Activated CD4-positive, alpha-beta T cell treated with anti-CD3 and anti-CD28 coated beads, Interleukin-2, amount 50 U/mL, for 24 hours (primary cell): Measurements from ENCODE around the gene KIAA0586.
"Not testable (repeated sequence)": the region's sequence is repeated elsewhere in the genome, so short reads cannot be mapped to it uniquely, and the experiment has no call there.

Experiments
- DNase-seq, 2 donors: peaks; one replicate each; pipeline ENCODE4 v3.0.0-alpha.2; 2020; ENCODE audit warnings: low read depth in 1 of 2, low spot score in 1 of 2

KIAA0586 gene

DNA sequence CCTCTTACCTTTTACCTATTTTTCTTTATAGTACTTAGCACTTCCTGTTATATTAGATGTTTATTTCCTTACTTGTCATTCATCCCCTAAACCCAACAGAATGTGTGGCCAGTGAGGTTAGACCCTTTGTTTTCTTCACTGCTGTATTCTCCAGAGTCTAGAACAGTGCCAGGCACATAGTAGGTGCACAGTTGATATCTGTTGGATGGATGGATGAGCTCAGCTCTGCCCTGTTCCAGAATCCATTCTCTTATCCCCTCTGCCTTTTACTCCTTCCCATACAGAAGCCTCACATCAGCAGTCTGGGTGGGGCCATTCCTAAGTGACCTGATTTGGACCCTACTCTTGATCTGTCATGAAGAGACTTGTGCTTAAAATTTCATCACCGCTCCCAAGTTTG, 115.7 kb downstream of the KIAA0586 start:
- no peak for DNase-seq

DNA sequence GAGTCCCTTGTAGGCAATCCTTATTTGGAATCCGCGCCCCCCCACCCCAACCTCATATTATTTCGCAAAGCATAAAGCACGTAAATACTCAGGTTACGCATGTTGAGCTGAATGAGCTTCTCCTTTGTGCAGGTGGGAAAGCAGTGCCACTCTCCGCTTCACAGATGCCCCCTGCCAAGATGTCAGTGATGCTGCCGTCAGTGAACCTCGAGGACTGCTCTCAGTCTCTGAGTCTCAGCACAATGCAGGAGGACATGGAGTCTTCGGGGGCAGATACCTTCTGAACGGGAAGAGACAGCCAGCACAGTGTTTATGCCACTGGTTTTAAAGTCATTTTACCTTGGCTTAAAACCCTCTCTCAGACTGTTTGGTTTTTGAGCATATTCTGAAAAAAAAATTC, 120.1 kb downstream of the KIAA0586 start:
- DNase-seq: no peak

DNA sequence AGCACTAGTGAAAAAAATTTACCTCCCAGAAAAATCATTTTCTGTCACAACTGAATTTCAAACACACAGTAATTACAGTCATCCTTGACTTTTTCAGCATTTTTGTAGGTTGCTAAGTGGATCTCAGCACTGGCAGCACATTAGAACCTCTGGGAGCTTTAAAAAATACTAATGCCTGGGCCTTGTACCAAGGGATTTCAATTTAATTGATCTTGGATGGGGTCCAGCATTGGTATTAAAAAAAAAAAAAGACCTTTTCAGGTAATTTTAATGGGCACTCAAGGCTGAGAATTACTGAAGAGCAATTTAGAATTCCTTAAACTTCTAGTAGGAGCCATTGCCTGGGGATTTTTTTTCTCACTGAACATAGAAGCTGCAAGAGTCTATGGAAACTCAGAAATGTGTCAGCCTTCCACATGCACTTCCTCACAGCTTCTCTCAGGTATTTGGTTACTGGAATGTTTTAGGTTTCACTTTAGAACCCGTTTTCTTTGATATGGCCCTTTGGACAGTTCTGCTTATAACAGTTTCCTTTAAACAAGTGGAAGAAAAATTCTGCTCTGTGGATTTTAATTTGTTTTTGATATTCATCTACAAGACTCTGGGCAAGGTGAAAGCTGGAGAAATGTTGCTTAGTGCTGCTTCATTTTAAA, 121.7 kb downstream of the KIAA0586 start:
- no peak for DNase-seq

DNA sequence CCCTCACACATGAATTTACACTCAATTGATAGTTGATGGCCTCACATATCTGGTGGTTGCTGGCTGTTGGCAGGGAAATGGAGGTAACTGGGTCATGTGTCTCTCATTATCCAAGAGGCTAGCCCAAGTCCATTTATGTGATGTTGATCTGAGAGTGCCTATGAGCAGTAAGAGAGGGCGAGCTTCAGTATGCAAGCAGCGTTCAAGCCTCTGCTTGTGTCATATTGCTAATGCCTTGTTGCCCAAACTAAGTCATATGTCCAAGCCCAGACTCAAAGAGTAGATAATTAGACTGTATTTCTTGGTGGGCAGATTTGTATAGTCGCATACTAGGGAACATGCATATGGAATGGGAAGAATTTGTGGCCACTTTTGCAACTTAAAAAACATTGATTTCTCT, 126.4 kb downstream of the KIAA0586 start:
- DNase-seq: no peak

DNA sequence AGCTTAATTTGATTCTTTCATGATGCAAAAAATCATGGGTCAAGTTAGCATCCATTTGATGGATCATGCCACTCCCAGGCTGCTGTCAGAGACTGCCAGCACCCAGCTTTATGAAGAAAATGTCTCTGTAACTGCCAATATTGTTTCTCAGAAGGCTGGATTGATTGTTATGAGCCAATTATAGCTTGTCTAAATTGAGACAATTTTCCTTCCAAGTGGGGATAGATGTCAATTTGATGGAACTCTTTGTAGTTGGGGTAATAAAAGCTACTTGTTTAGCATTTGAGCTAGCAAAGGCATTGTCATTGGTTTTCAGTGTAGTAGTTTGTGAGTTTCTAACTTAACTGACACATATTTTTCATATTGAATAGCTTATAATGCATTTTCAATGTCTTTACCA, 128.1 kb downstream of the KIAA0586 start:
- DNase-seq: no peak

DNA sequence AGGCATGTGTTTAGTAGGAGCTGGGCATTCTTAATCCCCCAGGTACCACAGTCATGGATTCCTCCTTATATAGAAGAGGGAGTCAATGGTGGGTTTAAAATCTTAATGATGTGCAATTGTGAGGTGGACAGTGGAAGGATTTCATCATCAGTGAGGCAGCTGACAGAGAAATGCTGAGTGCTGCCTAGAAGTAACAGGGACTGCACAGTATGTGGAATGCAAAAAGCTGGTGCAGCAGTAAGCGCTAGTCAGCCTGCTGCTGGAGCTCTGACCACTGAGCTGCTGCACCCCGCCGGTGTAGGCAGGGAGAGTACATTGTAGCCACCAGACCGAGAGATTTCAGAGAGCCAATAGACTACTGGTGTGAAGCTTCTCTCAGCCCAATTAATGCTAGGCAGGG, 129.7 kb downstream of the KIAA0586 start:
- no peak for DNase-seq

DNA sequence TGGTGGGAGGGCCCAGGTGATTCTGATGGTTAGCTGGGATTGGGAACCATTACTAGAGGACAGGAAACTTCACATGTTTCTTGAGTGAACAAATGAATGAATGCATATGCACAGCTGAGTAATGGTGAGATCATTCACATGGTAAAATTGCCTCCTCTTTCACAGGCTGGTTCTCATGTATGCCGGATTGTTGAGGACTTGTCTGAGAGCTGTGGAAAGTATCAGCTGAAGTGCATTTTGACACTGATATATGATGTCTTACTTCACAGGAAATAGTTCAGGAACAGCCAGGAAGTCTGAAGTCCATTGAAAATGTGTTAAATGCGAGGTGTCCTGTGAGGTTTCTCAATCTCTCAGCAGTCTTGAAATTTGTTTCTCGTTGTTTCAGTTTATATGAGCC, 132.7 kb downstream of the KIAA0586 start:
- DNase-seq: no peak

DNA sequence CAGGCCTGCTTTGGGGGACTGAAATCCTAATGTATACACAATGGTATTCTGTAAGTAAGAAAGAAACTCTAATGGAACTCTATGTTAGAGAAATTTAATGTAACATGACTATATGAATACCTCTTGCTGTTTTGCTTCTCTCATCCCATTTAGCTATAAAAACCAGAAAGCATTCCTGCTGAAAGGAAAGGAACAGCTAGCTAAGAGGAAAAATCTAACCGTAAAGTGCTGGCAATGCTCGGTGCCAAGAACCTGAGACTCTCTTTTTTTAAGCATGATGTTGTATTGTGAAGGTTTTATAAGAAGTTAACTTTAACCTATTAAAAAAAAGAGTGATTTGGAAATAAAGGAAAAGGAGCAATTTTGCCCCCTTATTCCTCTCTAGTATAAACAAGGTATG, 134.6 kb downstream of the KIAA0586 start:
- no peak for DNase-seq

DNA sequence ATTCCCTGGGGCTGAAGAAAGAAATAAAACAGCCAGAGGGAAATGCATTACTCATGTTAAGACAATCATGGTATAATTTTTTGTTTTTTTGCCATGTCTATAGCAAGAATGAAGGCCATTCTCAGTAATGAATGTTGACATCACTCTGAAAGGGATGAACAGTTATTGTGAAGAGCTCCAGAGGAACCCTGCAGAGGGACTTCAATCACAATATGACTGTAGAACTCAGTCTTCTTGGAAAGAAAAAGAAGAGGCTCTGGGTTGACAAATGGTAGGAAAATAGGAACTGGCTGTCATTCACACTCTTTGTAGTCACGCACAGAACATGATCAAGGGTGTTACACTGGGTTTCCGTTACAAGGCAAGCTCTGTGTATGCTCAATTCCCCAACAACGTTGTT, 136.5 kb downstream of the KIAA0586 start:
- no peak for DNase-seq

DNA sequence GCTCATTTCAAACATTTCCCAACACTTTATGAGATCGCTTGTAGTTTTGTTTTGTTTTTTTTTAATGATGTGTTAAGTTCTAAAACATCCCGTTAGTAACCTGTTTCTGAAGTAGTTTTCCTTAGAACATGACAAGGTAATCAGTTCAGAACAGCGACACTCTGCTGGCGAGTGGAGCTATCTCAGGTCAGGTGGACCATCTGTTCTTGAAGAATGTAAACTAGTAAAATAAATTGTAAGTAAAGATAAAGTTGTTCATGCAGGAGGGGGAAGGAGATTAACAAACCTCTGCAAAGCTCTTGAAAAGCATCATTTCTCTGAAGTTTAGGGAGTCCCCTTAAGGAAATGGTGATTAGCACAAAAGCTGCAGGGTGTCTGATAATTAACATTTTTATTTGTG, 138.3 kb downstream of the KIAA0586 start:
- no peak for DNase-seq

DNA sequence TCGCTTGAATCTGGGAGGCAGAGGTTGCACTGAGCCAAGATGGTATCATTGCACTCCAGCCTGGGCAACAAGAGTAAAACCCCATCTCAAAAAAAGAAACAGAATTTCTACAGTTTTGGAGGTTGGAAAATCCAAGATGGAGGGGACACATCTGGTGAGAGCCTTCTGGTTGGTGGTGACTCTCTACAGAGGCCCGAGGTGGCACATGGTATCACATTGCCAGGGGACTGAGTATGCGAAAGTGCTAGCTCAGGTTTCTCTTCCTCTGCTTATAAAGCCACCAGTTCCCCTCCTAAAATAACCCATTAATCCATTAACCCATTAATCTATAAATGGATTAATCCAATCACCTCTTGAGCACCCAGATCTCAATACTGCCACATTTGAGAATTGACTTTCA, 139.5 kb downstream of the KIAA0586 start:
- DNase-seq: no peak

DNA sequence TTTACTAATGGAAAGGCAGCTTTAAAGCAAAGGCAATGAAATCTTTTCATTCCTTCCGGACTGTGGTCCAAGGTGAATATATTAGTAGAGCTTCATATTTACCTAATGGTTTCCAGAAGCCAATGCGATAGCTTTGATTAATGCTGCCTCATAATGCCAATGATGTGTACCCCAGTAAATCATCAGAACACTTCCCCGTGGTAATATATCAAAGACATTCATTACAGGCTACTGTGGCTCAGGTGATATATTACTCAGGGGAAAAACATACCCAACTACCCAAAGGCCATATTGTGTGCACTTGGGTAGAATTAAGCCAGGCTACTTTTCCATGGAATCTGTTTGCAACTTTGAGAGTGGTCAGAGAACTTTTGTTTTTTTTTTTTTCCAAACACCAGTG, 140.8 kb downstream of the KIAA0586 start:
- no peak for DNase-seq

DNA sequence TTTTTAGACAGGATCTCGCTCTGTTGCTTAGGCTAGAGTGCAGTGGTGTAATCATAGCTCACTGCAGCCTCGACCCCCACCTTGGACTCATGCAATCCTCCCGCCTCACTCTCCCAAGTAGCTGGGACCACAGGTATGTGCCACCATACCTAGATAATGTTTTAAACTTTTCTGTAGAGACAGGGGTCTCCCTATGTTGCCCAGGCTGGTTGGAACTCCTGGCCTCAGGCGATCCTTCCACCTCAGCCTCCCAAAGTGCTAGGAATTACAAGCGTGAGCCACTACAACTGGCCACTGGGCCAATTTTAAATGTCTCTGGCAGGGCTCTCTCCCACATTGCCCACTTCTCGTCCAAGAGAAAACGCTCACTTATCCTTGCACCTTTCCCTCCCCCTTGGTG, 143.7 kb downstream of the KIAA0586 start:
- DNase-seq: no peak

DNA sequence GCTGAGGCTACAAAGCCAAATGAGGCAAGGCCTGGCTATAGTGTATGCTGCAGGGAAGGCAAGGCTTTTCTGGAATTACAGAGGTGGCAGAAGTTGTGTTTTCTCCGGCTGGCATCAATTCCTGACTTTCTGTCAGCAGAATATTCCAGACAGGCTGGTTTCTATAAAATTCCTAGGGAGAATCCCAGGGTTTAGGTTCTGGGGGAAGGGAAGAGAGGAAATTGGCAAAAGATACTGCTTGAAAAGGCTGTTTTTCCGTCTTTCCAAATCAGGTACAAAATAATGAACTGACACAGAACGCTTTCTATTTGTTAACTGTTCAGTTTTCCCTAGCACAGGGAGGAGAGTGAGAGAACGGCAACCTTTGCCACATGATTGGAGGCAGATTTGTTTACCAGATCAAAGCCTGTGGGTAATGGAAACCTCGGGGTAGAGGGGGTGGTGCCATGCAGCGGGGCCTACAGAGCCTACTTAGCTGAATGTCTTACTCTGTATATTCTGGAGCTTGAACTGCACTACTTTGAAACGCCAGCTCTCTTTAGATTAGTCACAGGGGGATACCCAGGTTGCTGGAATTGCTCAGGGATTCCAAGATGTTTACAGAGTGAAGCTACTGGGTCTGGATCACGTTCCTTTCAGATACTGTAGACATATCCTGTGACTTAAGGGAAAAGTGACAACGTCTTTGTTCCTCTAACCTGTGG, 144.4 kb downstream of the KIAA0586 start:
- peak; percentile 12 to 43 for DNase-seq

DNA sequence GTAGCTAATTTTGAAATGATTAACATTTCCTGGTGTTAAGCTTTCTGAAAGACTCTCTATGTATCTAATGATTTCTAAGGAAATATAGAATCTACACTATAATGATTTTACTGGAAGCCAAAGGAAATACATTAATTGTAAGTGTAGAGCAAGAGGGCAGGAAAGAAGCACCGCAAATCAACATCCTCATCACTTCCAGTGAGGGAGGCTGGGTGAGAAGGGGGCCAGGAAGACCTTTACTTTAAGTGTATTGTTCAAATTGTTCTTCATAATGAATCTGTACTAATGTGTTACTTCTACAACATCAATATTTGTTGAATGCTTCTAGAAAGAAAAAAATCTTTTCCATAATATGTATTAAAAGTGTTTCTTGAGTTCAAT, 144.9 kb downstream of the KIAA0586 start:
- DNase-seq: no peak

DNA sequence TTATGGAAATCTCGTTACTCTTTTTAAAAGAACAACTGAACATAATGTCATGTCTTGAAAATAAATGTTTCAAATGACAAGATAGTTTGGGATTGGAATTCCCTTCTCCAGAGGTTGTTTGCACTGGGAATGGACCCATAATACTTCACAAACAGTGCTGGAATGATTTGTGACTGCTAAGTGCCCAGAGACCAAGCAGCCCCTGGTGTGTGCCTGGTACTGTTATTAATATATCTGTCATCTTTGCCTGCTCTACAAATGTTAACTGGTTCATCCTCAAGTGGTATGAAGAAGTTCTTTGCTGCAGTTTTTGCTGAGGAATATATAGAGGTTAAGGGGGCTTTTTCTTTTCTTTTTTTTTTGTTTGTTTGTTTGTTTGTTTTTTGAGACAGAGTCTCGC, 145.3 kb downstream of the KIAA0586 start:
- no peak for DNase-seq

DNA sequence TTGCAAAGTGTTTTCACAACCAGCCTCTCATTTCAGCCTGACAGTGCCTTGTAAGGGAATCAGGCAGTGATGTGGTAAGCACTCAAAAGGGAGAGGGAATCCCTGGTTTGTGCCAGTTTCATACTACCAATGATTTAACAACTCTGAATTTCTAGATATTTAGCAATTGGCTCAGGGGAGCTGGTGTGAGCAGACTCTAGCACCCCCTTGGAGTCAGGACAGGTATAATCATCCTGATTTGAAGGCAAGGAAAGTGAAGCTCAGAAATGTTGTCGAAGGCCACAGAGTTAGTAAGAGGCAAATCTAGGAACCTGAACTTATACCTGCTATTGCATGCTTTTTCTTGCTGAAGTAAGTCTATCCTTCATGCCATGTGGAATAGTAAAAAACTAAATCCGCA, 147.1 kb downstream of the KIAA0586 start:
- DNase-seq: no peak

DNA sequence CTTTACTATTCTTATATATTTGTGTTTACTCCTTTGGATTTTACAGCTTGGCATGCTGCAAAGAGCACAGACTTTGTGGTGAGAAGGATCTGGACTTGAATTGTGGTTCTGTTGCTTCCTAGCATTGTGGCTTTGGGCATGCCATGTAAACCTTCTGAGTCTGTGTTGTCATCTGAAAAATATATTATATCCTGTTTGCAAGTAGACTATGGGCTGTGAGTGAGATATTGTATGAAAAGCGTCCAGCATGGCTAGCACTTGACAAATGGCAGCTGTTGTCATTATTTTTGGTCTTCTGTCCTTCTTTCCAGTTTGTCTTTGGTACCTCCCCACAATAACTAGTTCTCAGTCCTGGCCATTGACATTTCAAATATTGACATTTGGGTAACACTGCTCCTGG, 148.4 kb downstream of the KIAA0586 start:
- no peak for DNase-seq

DNA sequence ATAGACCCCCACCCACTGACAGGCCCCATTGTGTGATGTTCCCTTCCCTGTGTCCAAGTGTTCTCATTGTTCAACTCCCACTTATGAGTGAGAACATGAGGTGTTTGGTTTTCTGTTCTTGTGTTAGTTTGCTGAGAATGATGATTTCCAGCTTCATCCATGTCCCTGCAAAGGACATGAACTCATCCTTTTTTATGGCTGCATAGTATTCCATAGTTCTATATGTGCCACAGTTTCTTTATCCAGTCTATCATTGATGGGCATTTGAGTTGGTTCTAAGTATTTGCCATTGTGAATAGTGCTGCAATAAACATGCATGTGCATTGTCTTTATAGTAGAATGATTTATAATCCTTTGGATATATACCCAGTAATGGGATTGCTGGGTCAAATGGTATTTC, 152.5 kb downstream of the KIAA0586 start:
- not testable (repeated sequence) for DNase-seq

DNA sequence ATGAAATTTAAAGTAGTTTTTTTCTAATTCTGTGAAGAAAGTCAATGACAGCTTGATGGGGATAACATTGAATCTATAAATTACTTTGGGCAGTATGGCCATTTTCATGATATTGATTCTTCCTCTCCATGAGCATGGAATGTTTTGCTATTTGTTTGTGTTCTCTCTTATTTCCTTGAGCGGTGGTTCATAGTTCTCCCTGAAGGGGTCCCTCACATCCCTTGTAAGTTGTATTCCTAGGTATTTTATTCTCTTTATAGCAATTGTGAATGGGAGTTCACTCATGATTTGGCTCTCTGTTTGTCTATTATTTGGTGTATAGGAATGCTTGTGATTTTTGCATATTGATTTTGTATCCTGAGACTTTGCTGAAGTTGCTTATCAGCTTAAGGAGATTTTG, 153.9 kb downstream of the KIAA0586 start:
- not testable (repeated sequence) for DNase-seq

DNA sequence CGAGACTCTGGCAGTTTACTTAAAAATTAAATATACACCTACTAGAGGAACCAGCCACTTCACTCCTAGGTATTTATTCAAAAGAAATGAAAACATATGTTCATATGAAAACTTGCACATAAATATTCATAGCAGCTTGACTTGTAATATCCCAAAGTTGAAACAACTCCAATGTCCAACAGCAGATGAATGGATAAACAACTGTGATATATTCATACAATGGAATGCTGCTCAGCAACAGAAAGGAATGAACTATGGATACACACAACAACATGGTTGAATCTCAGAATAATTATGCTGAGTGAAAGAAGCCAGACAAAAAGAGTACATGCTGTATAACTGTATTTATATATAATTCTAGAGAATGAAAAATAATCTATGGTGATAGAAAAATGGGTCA, 156.9 kb downstream of the KIAA0586 start:
- DNase-seq: no peak

DNA sequence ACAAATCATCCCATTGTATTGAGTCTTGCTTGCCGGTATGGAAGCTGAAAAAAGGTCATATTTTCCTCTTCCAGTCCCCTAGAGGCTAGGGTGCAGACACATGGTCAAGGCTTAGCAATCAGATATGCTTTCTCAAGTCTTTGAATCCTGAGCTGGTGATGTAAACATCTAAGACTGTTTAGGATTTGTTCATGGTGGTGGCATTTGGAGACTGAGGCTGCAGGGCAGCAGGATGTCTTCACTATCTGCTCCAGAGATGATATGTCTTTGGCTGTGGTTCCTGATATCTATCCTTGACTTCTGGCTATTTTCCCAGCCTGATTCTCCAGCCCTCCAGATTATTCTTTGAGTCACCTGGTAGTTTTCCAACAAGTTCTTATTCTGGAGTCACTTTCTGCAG, 159.8 kb downstream of the KIAA0586 start:
- no peak for DNase-seq

DNA sequence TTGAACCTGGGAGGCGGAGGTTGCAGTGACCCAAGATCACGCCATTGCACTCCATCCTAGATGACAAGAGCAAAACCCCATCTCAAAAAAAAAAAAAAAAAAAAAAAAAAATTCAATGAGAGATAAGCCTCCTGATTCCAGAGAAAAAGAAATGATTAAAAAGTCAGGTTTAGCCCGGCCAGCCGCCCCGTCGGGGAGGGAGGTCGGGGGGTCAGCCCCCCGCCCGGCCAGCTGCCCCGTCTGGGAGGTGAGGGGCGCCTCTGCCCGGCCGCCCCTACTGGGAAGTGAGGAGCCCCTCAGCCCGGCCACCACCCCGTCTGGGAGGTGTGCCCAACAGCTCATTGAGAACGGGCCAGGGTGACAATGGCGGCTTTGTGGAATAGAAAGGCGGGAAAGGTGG, 160.8 kb downstream of the KIAA0586 start:
- not testable (repeated sequence) for DNase-seq
